Keratinocyte (primary cell): ENCODE data around the gene NRBF2. TPM values are rescaled to one million over a fixed set of nuclear protein-coding genes. Genes with fewer than 3 reads are reported as not detected.

ENCODE experiments used
- DNase-seq: peaks from one replicate; pipeline ENCODE4 v3.0.0-alpha.2; 2011; ENCODE audit warnings: low read depth, missing footprints, low spot score
- FAIRE-seq: peaks from 2 replicates; lab custom pipeline; 2011; peaks lifted over from hg19 to GRCh38; lab: Jason Lieb, UNC
- H2AFZ ChIP-seq: 2 replicates; pipeline ENCODE4 v1.6.0; 2012; ENCODE audit warnings: low read length, control low read depth, inconsistent platforms; ENCODE audit not compliant: control insufficient read depth
- H3K27ac ChIP-seq: 2 replicates; pipeline ENCODE4 v1.5.1; 2011; ENCODE audit warnings: low read length; ENCODE audit not compliant: control insufficient read depth, insufficient read depth
- H3K27me3 ChIP-seq: 3 replicates; pipeline ENCODE4 v1.6.0; 2011; ENCODE audit warnings: low read length; ENCODE audit not compliant: control insufficient read depth, insufficient read depth; ENCODE audit errors: extremely low read depth
- H3K36me3 ChIP-seq, 2 experiments: 2 replicates in 1 of 2; 3 replicates in 1 of 2; pipeline ENCODE4 v1.5.1; 2011; ENCODE audit warnings: low read length in 2 of 2, mild to moderate bottlenecking in 1 of 2; ENCODE audit not compliant: control insufficient read depth in 2 of 2, insufficient read depth in 2 of 2; ENCODE audit errors: extremely low read depth in 1 of 2
- H3K4me1 ChIP-seq: 3 replicates; pipeline ENCODE4 v1.5.1; 2011; ENCODE audit warnings: low read length; ENCODE audit not compliant: control insufficient read depth, insufficient read depth; ENCODE audit errors: extremely low read depth
- H3K4me2 ChIP-seq: 3 replicates; pipeline ENCODE4 v1.6.0; 2011; ENCODE audit warnings: low read depth, low read length; ENCODE audit not compliant: control insufficient read depth, insufficient read depth; ENCODE audit errors: extremely low read depth
- H3K4me3 ChIP-seq, 3 experiments: fragments of 200-600 bp in 1 of 3; sonication (generic) in 1 of 3; 2 replicates in 2 of 3; 3 replicates in 1 of 3; pipeline ENCODE4 v1.5.1; 2011 to 2016; ENCODE audit warnings: low read length in 3 of 3, mild to moderate bottlenecking in 3 of 3, control low read depth in 2 of 3, inconsistent platforms in 1 of 3, low read depth in 1 of 3, mixed read lengths in 1 of 3, mixed run types in 1 of 3, moderate library complexity in 1 of 3; ENCODE audit not compliant: control insufficient read depth in 2 of 3, insufficient read depth in 2 of 3; ENCODE audit errors: extremely low read depth in 1 of 3
- H3K79me2 ChIP-seq: 2 replicates; pipeline ENCODE4 v1.6.0; 2012; ENCODE audit warnings: low read length; ENCODE audit not compliant: control insufficient read depth, insufficient read depth
- H3K9ac ChIP-seq: 3 replicates; pipeline ENCODE4 v1.6.0; 2011; ENCODE audit warnings: low read length; ENCODE audit not compliant: control insufficient read depth, insufficient read depth; ENCODE audit errors: extremely low read depth
- H3K9me1 ChIP-seq: 3 replicates; pipeline ENCODE4 v1.6.0; 2011; ENCODE audit warnings: low read length; ENCODE audit not compliant: control insufficient read depth, insufficient read depth; ENCODE audit errors: extremely low read depth
- H3K9me3 ChIP-seq: 2 replicates; pipeline ENCODE4 v1.5.1; 2012; ENCODE audit warnings: low read depth, low read length; ENCODE audit not compliant: control insufficient read depth
- H4K20me1 ChIP-seq: 3 replicates; pipeline ENCODE4 v1.6.0; 2011; ENCODE audit warnings: low read length; ENCODE audit not compliant: control insufficient read depth, insufficient read depth; ENCODE audit errors: extremely low read depth
- EZH2 ChIP-seq: IDR thresholded peaks from one replicate; pipeline ENCODE4 v1.6.1; 2012; ENCODE audit warnings: inconsistent platforms, mild to moderate bottlenecking, low read length, moderate library complexity
- dilution Hi-C: fragments of 300-500 bp; cut with MboI; formaldehyde crosslinking; loops from one replicate; pipeline ENCODE4 v1.7.0; 2020; ENCODE audit warnings: low sequenced_read_pairs; ENCODE audit not compliant: extremely low pct_ligation_motif_present
- polyA plus RNA-seq, 5 experiments: library from polyadenylated mRNA; depleted of rRNA in 3 of 5; stranded (reverse) in 3 of 5; stranded (forward) in 1 of 5; unstranded in 1 of 5; fragments of >200 nt; gene quantifications; 1 replicate in 1 of 5; 2 replicates in 3 of 5; 3 replicates in 1 of 5; pipeline versions ENCODE4 v1.2.1 to v1.2.3, GENCODE V29; 2011 to 2012; ENCODE audit warnings: missing spikeins in 2 of 5, low read depth in 1 of 5, low replicate concordance in 1 of 5
- TF ChIP-seq, protein P1 (sequence below), 3 experiments: IDR thresholded peaks in 1 of 3; conservative IDR thresholded peaks in 1 of 3; optimal IDR thresholded peaks in 1 of 3; 2 replicates in 2 of 3; 3 replicates in 1 of 3; pipeline versions ENCODE3 to v1.5.1; 2011; ENCODE audit warnings: low read length in 3 of 3, mild to moderate bottlenecking in 3 of 3, moderate library complexity in 2 of 3, control low read depth in 1 of 3, inconsistent platforms in 1 of 3; ENCODE audit not compliant: insufficient read depth in 2 of 3; ENCODE audit errors: extremely low read depth in 1 of 3

NRBF2 gene
- polyA plus RNA-seq, 1 donor (not counting 4 experiments of a cell fraction or from before 2014, with no cell fraction given), result 31.1 TPM

DNA sequence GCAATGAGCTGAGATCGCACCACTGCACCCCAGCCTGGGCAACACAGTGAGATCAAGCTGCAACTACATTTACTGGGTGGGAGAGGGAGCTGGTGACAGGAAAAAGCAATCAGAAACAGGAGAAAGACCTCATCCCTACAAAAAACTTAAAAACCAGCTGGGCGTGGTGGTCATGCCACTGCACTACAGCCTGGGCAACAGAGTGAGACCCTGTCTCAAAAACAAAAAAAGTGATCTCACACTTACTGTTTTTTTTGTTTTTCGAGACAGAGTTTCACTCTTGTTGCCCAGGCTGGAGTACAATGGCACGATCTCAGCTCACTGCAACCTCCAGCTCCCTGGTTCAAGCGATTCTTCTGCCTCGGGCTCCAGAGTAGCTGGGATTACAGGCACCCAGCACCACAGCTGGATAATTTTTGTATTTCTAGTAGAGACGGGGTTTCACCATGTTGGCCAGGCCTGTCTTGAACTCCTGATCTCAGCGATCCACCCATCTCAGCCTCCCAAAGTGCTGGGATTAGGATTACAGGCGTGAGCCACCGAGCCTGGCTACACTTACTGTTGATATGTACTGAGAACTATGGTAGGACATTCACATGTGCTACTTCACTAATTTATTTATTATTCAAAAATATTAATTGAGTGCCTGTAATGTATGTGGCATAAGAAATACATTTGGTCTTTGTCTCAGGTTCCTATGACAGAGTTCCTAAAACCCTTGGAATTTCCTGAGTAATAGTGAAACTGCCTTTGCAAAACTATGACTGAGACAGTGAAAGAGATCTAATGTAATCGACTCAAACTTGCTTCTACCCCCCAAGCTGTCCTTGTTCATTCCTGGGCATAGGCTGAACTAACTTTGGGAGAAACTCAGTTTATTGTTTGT lies 27.7 kb upstream of the NRBF2 start:
- DNase-seq, result no peak
- TF ChIP-seq, protein P1, sequence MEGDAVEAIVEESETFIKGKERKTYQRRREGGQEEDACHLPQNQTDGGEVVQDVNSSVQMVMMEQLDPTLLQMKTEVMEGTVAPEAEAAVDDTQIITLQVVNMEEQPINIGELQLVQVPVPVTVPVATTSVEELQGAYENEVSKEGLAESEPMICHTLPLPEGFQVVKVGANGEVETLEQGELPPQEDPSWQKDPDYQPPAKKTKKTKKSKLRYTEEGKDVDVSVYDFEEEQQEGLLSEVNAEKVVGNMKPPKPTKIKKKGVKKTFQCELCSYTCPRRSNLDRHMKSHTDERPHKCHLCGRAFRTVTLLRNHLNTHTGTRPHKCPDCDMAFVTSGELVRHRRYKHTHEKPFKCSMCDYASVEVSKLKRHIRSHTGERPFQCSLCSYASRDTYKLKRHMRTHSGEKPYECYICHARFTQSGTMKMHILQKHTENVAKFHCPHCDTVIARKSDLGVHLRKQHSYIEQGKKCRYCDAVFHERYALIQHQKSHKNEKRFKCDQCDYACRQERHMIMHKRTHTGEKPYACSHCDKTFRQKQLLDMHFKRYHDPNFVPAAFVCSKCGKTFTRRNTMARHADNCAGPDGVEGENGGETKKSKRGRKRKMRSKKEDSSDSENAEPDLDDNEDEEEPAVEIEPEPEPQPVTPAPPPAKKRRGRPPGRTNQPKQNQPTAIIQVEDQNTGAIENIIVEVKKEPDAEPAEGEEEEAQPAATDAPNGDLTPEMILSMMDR (optimal IDR thresholded peaks at IDR 0.05 in 1 of 3, IDR thresholded peaks at IDR 0.05 in 1 of 3, conservative IDR thresholded peaks at IDR 0.05 in 1 of 3; ENCODE audit: extremely low read depth in 1 of 3, insufficient read depth in 2 of 3, low read length in 3 of 3), result no peak
- TF ChIP-seq EZH2, result no peak
- Histone ChIP-seq H3K4me2 (peak overlapping the region; percentile 29), H3K9ac (no peak overlapping the region), H3K9me1 (no peaks in the 10 kb centered on the region), H3K9me3 (no peaks in the 10 kb centered on the region), H3K27ac (peak overlapping the region; percentile 33), H3K79me2 (no peaks in the 10 kb centered on the region), H3K27me3 (no peaks in the 10 kb centered on the region), H3K36me3 (no peaks in the 10 kb centered on the region), H4K20me1 (no peaks in the 10 kb centered on the region), H3K4me3 (no peak overlapping the region), H3K4me1 (peaks cover 9% of the 10 kb centered on the region), H2AFZ (no peak overlapping the region)
- no peak for FAIRE-seq
- dilution Hi-C loops, result no loop called here

DNA sequence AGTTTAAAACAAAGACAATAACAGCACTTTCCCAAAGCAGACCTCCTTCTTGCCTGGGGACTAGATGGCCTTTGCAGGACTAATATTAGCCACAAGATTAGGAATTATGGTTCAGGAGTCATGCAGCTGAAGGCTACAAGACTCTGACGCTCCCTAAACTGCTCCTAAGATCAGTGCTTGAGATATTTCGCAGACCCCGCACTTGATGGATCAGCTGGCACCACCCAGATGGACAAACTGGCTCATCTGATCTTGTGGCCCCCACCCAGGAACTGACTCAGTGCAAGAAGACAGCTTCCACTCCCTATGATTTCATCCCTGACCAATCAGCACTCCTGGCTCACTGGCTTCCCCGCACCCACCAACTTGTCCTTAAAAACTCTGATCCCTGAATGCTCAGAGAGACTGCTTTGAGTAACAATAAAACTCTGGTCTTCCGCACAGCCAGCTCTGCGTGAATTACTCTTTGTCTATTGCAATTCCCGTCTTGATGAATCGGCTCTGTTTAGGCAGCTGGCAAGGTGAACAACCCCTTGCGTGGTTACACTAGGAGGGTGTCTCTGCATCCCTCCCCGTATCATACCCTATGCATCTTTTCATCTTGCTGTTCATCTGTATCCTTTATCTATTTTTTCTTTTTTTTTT lies 26.9 kb upstream of the NRBF2 start:
- H3K36me3 ChIP-seq, result no peaks in the 10 kb centered on the region
- H3K4me1 ChIP-seq, result peaks cover 9% of the 10 kb centered on the region
- no peaks in the 10 kb centered on the region for H4K20me1 ChIP-seq
- H3K9me1 ChIP-seq, result no peaks in the 10 kb centered on the region
- dilution Hi-C loops, result no loop called here
- no peak overlapping the region for H3K4me3 ChIP-seq
- H2AFZ ChIP-seq, result no peak overlapping the region
- no peak overlapping the region for H3K9ac ChIP-seq
- peak overlapping the region; percentile 48 for H3K4me2 ChIP-seq
- H3K27ac ChIP-seq, result peak overlapping the region; percentile 33
- FAIRE-seq (peak; percentile 59), DNase-seq (no peak)
- no peaks in the 10 kb centered on the region for H3K79me2 ChIP-seq
- H3K27me3 ChIP-seq, result no peaks in the 10 kb centered on the region
- TF ChIP-seq, protein P1 (optimal IDR thresholded peaks at IDR 0.05 in 1 of 3, IDR thresholded peaks at IDR 0.05 in 1 of 3, conservative IDR thresholded peaks at IDR 0.05 in 1 of 3; ENCODE audit: extremely low read depth in 1 of 3, insufficient read depth in 2 of 3, low read length in 3 of 3), result no peak
- no peak for TF ChIP-seq EZH2
- no peaks in the 10 kb centered on the region for H3K9me3 ChIP-seq
